ENCODE data around the gene PCDH9.

Gene PCDH9

DNA sequence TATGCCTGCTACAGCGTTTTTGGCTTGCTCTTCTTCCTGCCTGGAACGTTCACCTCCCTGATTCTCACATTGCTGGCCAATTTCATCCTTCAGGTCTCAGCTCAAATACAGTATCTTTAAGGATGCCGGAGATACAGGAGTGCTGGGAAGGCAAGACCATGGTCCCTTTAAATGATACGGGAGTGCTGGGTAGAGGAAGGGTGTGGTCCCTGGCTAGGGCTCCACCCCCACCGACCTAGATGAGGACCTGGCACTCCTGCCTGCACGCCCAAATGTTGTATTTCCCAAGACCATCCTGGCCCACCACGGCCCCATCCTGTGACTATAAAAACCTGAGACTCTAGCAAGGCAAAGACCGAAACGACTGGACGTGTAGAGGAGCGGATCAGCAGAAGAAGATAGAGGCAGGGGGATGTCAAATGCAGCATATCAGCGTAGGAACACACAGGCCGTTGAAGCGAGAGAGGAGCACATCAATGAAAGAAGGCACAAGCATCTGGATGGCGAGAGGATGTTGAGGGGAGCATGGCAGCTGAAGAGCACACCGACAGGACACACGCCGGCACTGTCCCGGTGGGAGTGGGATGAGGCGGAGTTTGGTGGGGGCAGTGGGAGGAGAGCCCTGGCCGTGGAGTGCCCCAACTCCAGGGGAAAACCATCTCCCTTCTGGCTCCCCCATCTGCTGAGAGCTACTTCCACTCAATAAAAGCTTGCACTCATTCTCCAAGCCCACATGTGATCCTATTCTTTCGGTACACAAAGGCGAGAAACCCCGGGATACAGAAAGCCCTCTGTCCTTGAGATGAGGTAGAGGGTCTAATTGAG, 74.0 kb downstream of the PCDH9 start:
- DNase-seq, result no peak

- no peak for DNase-seq
Observed at GRCh38 chr13:67152085-67152484, 78.1 kb downstream of the PCDH9 start.

- DNase-seq, result no peak
Observed at GRCh38 chr13:67151652-67152051, 78.5 kb downstream of the PCDH9 start.

- no peak for DNase-seq
Observed at GRCh38 chr13:67150608-67151007, 79.5 kb downstream of the PCDH9 start.

- no peak for DNase-seq
Observed at GRCh38 chr13:67148161-67148571, 82.0 kb downstream of the PCDH9 start.

DNA sequence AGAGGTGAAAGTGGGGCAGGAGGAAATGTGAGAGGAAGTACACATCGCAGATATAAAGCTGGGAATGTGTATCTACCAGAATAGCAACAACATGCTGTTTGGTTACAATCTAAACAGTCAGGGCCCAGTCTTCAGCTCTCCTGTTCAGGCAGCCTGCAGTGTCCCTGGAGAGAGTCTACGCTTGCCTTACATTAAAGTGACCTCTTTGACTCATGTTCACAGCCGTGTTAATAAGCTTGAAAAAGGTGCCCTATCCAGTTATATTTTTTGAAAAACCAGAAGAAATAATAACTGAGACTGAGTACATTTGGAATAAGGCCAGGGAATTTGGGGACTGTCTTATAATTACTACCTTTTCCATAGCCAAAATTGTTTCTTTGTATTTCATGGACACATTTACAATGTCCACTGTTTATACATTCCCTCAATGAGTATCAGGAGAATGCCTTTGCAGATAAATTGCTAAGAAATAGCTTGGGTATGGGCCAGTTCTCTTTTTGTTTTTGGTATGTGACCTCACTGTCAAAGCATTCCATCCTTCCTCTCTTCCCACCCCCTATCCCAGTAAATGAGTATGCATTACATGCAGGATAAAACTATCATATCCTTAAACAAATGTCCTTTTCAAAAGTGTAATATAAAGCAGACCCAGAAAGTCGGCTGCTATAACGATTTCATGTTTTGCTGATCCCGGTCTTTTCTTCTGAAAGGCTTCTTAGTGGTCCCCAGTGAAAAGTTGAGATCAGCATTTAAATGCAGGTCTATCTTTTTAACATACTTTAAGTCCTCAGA, 82.6 kb downstream of the PCDH9 start:
- DNase-seq, result no peak

GRCh38 chr13:67146523-67147130, 83.5 kb downstream of the PCDH9 start:
- DNase-seq, result no peak

- DNase-seq, result no peak
Observed at GRCh38 chr13:67145950-67146349, 84.2 kb downstream of the PCDH9 start.

DNA sequence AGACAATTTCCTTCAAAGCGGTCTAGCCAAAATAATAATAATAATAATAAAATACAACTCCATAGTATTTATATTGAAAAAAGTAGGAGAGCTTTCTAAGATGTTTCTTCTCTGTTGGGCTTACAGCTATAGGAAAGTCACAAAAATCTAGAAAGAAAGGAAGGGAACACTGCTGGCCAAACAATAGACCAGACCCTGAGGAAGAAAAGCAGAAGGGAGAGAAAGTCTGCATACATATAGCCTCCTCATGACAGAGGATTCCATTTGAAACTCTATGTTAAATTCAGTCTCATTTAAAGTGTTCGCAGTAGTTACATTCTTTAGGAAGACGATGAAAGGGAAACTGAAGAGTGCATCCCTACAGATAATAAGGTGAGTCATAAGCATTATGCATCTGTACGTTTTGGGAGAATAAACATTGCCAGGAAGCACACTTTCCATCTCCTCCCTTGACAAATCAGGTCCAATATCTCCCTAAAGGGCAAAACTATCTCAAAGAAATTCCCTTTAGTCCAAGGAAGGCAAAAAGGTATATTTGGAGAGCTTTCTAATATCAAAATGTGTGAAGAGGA, 86.5 kb downstream of the PCDH9 start:
- no peak for DNase-seq

DNA sequence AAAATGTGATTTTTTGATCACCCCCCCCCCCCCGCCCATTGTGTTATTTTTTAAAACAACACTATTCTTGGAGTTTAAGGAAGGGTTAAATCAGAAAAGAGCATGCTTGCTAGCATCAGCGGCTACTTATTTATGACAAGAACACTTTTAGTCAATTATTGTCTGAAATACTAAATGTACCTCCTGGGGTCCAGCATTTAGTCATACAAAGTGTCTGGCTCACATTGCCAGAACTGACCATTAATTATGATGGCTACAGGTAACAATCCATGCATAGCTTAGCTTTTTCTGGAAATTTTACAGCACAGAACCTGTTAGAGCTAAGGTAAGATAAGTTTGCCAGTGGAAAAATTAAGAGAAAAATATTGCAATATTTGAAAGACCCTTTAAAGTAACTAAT, 90.1 kb downstream of the PCDH9 start:
- no peak for DNase-seq

DNA sequence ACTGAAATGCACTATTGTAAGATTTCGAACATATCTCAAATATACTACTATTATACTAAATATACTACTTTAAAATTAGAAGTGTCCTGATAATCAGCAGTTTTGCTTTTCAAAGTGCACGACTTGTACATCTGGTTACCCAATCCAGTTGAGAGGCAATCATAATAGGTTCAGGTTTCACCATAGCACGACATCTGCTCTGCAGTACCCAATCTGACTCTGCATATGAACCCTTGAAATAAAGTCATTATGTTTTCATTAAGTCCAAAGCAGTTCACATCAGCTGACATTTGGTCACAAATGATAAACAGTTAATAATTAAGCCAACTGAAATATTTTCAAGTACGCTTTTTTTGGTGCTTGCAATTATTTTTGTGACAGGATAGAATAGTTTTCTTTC, 90.6 kb downstream of the PCDH9 start:
- DNase-seq, result peak; percentile 44

DNA sequence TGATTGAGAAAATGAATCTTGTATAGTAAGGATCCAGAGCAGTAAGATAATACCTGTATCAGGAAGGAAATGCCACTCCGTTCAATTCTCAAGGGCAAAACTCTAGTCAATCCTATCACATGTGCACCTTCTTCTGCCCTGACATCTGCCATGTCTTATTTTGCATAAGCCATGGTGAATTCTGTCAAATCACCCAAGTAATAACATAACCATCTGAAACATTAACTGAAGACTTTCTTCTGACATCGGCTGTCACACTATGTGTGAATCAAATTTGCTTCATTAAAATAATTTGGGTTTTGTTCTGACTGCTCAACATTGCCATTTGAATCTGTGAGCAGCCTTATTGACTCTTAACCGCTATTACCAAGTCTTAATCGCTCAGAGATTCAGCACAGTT, 91.2 kb downstream of the PCDH9 start:
- DNase-seq, result no peak

- no peak for DNase-seq
Observed at GRCh38 chr13:67137044-67137735, 92.9 kb downstream of the PCDH9 start.

GRCh38 chr13:67136157-67136556, 94.0 kb downstream of the PCDH9 start:
- no peak for DNase-seq

GRCh38 chr13:67135356-67135755, 94.8 kb downstream of the PCDH9 start:
- no peak for DNase-seq

DNA sequence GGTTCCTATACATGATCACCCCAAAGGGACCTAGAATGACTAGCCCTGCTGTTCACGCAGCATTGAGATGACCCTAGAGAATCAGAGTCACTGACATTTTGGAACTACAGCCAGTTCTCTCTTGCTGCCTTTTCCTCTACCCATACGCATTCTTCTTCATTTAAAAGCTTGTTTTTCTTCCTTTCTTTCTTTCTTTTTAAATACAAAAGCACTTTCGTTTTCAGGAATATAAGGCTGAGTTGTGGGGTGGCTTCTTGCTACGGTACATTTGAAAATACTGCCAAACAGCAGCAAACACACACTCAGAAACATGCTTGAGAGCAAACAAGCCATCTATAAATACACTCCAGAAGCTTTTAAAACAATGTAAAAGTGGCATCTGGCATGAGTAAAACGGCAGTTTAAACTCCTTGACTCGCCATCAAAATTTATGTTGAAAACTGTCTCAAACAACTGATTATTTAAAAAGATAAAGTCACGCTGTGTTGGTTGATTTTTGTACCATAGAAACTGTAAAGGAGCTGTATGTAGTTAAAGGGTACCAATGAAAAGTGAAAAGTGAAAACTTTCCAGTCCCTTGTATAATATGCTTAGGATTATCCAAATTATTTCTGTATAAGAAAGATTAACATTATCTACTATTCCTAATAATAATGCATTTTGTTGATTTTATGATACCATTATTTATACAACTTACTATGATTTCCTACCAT, 95.6 kb downstream of the PCDH9 start:
- no peak for DNase-seq

DNA sequence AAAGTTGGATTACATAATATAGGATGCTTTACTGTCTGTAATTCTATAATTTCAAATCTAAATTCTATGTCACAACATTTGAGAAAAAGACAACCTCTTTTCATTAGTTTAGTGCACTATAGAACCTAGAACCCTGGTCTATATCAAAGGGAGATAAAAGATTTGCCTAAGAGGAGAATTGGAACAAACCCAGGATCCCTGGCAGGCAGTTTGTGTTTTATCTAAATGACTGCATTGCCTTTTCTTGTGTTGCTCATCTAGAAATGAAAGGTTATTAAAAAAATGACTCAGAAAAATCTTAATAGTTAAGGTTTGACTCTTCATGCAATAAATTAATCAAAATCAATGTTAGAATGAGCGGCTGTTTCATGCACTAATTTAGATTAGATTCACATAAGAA, 96.7 kb downstream of the PCDH9 start:
- DNase-seq, result no peak

DNA sequence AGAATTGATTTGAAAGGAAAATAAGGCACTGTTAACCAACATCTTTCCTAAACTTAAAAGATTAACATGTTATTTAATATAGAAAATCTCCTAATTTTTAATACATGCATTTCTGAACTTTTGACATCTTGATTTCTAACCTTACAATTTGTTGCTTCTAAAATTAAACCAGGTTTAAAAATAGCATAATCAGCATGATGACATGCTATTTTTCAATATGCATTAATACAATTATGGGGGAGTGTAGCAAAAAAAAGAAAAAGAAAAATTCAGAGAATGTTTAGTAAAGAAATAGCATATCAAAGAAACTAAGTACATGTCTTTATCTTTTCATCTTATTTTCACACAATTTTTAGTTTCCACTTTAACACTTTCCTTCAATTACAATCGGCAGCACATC, 98.7 kb downstream of the PCDH9 start:
- DNase-seq, result no peak

- no peak for DNase-seq
Observed at GRCh38 chr13:67130444-67130843, 99.7 kb downstream of the PCDH9 start.

GRCh38 chr13:67128136-67128535, 102.0 kb downstream of the PCDH9 start:
- DNase-seq, result no peak

GRCh38 chr13:67125681-67126080, 104.5 kb downstream of the PCDH9 start:
- no peak for DNase-seq

- DNase-seq, result no peak
Observed at GRCh38 chr13:67123165-67123564, 107.0 kb downstream of the PCDH9 start.
